Adipocyte (in vitro differentiated cells): Measurements from ENCODE around the gene MCC.

Experiments
- DNase-seq: peaks from one replicate; pipeline ENCODE4 v3.0.0-alpha.2; 2015; ENCODE audit warnings: low read depth
- H3K27me3 ChIP-seq: replicated peaks from 2 replicates; pipeline ENCODE4 v1.7.0; 2013; ENCODE audit warnings: mild to moderate bottlenecking, low read length, moderate library complexity; ENCODE audit not compliant: control insufficient read depth, insufficient read depth
- H3K36me3 ChIP-seq: 2 replicates; pipeline ENCODE4 v1.7.0; 2013; ENCODE audit warnings: low read length, mild to moderate bottlenecking, moderate library complexity; ENCODE audit not compliant: control insufficient read depth, insufficient read depth, severe bottlenecking
- H3K4me1 ChIP-seq: 2 replicates; pipeline ENCODE4 v1.7.0; 2013; ENCODE audit warnings: mild to moderate bottlenecking, low read length, moderate library complexity; ENCODE audit not compliant: control insufficient read depth, insufficient read depth
- H3K4me3 ChIP-seq: 2 replicates; pipeline ENCODE4 v1.7.0; 2013; ENCODE audit warnings: mild to moderate bottlenecking, low read length, moderate library complexity
- H3K9ac ChIP-seq: 2 replicates; pipeline ENCODE4 v1.7.0; 2013; ENCODE audit warnings: mild to moderate bottlenecking, low read length, moderate library complexity
- H3K9me3 ChIP-seq: 2 replicates; pipeline ENCODE4 v1.7.0; 2013; ENCODE audit warnings: mild to moderate bottlenecking, low read length, moderate library complexity; ENCODE audit not compliant: control insufficient read depth

MCC gene

DNA sequence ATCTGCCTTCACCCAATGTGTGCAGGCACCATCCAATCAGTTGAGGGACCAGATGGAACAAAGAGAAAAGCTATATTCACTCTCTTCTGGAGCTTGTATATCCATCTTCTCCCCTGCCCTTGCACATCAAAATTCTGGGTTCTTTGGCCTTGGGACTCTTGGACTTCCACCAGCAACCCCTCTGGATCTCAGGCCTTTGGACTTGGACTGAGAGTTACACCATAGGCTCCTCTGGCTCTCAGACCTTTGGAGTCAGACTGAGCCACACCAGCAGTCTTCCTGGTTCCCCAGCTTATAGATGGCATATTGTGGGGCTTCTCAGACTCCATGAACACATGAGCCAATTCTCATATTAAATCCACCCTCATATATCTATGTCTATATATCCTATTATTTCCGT lies 126.6 kb downstream of the MCC start:
- Histone ChIP-seq H3K27me3 (no peaks in the 10 kb centered on the region), H3K36me3 (no peaks in the 10 kb centered on the region)

DNA sequence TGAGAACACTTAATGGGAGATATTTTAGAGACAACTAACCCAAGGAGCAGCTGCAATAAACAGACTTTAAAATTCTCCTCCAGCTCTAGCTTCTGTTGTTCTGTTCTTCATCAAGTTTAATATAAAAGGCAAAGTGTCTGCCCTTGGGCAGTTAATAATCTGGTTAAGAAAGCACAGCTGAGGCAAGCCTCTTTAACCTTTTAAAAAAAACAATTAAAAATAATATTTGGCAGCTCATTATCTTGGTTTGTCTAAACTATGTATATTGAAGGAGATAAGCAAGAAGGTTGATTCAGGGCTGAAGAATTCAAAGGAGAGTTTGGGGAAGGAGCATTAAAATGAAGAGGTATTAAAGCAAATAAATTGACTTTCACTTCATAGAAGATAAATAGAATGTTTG lies 128.8 kb downstream of the MCC start:
- no peak for DNase-seq
- Histone ChIP-seq H3K9me3 (peaks cover 2% of the 10 kb centered on the region), H3K9ac (no peak overlapping the region), H3K4me1 (peaks cover 15% of the 10 kb centered on the region), H3K4me3 (no peak overlapping the region), H3K27me3 (no peaks in the 10 kb centered on the region), H3K36me3 (no peaks in the 10 kb centered on the region)

More for the DNA sequence above, 126.6 kb downstream of the MCC start:
- Histone ChIP-seq H3K9ac (no peak overlapping the region), H3K4me3 (no peak overlapping the region), H3K9me3 (peaks cover 13% of the 10 kb centered on the region), H3K4me1 (peaks cover 15% of the 10 kb centered on the region)
- no peak for DNase-seq

DNA sequence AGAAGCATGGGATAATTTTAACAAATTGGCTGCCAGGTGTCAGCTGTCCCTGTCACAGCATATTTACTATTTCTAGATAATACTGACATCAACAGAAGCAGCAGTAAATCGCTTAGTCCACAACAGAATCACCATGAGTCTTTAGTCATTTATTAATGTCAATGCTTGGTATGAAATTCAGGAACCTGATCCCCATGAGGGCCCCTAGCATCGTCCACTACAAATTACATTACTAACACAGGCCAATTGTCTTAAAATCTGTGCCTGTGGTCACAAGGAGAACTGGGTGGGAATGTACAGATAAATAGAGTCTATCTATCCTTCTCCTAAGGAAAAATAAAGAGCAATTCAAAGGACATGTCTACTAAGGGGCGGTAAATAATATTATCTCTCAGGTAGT lies 129.6 kb downstream of the MCC start:
- Histone ChIP-seq H3K36me3 (no peaks in the 10 kb centered on the region), H3K9me3 (no peaks in the 10 kb centered on the region), H3K9ac (no peak overlapping the region), H3K4me3 (no peak overlapping the region), H3K4me1 (peaks cover 15% of the 10 kb centered on the region), H3K27me3 (no peaks in the 10 kb centered on the region)
- no peak for DNase-seq

DNA sequence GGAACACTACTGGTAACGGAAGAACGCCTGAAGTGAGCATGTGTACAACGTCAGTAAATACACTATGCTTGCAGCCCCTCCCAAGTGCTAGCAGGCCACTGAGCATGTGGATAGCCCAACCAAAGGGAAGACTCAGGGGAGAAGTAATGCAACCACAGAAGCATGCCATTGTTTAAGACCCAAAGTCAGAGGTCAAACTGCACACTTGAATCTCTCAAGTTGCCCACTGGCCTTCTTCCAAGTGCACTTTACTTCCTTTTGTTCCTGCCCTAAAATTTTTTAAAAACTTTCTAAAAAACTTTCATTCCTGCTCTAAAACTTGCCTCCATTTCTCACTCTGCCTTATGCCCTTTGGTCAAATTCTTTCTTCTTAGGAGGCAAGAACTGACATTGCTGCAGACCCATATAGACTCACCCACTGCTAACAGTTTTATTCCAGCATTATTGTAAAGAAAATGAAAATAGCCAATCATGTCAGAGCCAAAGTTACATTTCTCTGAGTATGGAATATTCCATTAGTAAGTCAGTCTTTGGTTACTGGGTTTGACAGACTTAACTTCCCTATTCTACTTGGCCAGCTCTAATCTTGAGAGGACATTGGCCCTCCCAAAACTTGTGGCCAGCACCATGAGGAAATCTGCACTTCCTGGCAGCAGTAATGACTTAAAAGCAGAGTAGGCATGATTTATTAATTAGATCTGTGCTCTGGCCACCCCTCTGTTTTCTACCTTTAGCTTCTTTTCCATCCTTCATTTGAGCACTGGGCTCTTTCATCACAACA lies 130.4 kb downstream of the MCC start:
- H3K36me3 ChIP-seq: no peaks in the 10 kb centered on the region
- peaks cover 15% of the 10 kb centered on the region for H3K4me1 ChIP-seq
- no peak for DNase-seq
- H3K4me3 ChIP-seq: no peak overlapping the region
- no peak overlapping the region for H3K9ac ChIP-seq
- H3K27me3 ChIP-seq: no peaks in the 10 kb centered on the region
- H3K9me3 ChIP-seq: no peaks in the 10 kb centered on the region

DNA sequence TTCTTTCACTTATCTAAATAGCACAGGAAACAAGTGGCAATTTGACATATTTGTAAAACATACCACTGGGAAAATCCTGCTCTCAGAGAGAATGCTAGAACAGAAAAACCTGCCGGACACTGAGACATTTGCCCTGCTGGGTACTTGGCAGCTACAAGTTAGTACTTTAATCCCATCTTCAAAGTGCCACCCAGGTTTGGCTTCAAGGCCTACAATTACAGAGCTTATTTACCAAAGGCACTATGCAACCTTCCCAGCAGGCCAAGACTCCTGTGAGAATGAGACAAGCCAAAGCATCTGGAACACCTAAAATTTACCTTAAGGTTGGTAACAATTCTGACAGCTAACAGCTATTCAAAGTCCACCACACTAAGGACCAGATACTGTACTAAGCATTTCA lies 131.8 kb downstream of the MCC start:
- H3K9me3 ChIP-seq: no peaks in the 10 kb centered on the region
- no peaks in the 10 kb centered on the region for H3K36me3 ChIP-seq
- H3K27me3 ChIP-seq: no peaks in the 10 kb centered on the region
- no peak for DNase-seq
- H3K4me3 ChIP-seq: no peak overlapping the region
- H3K4me1 ChIP-seq: peaks cover 15% of the 10 kb centered on the region
- H3K9ac ChIP-seq: no peak overlapping the region

DNA sequence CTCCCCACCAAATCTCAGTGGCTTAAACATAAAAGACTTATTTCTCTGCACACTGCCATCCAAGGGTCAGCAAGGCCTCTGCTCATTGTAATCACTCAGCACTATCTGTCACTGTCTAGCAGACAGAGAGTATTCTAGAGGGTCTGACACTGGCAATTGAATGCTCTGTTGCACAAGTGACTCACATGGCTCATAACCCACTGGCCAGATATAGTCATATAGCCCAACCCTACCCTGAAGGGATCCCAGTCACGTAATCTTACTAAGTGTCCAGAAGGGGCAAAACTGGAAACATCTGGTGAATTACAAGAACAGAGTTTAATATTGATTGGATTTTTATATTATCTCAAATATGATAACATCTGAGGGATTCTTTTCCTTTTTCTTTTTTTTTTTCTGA lies 134.2 kb downstream of the MCC start:
- Histone ChIP-seq H3K4me1 (peaks cover 12% of the 10 kb centered on the region), H3K4me3 (no peak overlapping the region), H3K9ac (no peak overlapping the region), H3K9me3 (no peaks in the 10 kb centered on the region), H3K36me3 (no peaks in the 10 kb centered on the region), H3K27me3 (no peaks in the 10 kb centered on the region)
- DNase-seq: peak; percentile 32

DNA sequence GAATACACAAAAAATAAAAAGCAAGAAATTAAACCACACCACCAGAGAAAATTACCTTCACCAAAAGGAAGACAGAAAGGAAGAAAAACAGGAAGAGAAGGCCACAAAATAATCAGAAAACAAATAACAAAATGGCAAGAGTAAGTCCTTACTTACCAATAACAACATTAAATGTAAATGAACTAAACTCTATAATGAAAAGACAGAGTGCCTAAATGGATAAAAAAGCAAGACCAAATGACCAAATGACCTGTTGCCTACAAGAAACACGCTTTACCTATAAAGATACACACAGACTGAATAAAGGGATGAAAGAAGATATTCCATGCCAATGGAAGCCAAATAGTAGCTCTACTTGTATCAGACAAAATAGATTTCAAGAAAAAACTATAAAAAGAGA lies 140.7 kb downstream of the MCC start:
- DNase-seq: no peak
- Histone ChIP-seq H3K4me3 (no peak overlapping the region), H3K9me3 (no peaks in the 10 kb centered on the region), H3K36me3 (no peaks in the 10 kb centered on the region), H3K9ac (no peak overlapping the region), H3K4me1 (no peaks in the 10 kb centered on the region), H3K27me3 (no peaks in the 10 kb centered on the region)

DNA sequence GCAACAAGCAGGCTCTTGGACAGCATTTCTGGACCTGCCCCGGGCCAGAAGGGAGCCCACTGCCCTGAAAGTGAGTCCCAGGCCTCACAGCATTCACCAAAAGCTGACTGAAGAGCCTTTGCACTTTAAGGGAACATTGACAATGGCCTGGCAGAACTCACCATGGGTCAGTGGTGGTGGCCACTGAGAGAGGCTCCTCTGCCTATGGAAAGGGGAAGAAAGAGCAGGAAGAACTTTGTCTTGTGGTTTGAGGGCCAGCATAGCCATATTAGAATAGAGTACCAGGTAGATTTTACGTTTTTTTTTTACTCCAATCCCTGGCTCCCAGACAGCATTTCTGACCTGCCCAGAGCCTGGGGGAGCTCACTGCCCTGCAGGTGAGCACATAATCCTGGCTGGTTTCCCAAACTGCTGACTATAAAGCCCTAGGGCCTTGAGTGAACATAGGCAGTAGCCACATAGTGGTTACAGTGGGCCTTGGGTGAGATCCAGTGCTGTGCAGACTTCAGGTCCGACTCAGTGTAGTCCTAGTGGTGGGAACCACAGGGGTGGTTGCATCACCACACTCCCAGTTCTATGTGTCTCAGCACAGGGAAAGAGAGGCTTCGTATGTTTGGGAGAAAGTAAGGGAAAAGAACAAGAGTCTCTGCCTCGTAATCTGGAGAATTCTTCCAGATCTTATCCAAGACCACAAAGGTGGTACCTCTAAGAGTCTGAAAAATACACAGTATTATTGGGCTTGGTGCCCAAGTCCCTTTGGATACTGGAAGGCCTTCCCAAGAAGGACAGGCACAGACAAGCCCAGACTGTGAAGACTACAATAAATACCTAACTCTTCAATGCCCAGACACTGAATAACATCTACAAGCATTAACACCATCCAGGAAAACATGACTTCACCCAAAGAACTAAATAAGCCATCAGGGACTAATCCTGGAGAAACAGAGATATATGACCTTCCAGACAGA lies 143.0 kb downstream of the MCC start:
- H3K4me1 ChIP-seq: no peaks in the 10 kb centered on the region
- H3K9me3 ChIP-seq: no peaks in the 10 kb centered on the region
- H3K36me3 ChIP-seq: no peaks in the 10 kb centered on the region
- no peak overlapping the region for H3K4me3 ChIP-seq
- H3K27me3 ChIP-seq: no peaks in the 10 kb centered on the region
- no peak overlapping the region for H3K9ac ChIP-seq
- peak; percentile 7 for DNase-seq

DNA sequence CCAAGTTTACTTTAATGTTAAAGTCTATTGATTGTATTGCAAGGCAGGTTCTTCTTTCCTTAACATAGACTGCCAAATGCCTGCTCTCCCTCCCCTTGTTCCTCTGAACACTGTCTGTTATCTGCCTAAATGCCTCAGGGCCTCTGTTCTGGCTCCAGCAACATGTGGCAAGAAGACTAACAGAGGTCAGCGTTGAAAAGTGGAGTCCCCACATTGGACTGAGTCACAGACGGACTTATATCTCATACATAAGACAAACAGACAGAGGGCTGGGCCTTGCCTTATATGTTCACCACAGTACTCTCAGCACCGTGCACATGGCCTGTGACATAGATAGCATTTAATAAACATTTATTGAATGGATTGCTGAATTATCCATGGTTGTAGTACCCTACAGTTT lies 144.9 kb downstream of the MCC start:
- Histone ChIP-seq H3K9me3 (no peaks in the 10 kb centered on the region), H3K36me3 (no peaks in the 10 kb centered on the region), H3K27me3 (no peaks in the 10 kb centered on the region), H3K9ac (no peak overlapping the region), H3K4me3 (no peak overlapping the region), H3K4me1 (peaks cover 4% of the 10 kb centered on the region)
- peak; percentile 81 for DNase-seq

DNA sequence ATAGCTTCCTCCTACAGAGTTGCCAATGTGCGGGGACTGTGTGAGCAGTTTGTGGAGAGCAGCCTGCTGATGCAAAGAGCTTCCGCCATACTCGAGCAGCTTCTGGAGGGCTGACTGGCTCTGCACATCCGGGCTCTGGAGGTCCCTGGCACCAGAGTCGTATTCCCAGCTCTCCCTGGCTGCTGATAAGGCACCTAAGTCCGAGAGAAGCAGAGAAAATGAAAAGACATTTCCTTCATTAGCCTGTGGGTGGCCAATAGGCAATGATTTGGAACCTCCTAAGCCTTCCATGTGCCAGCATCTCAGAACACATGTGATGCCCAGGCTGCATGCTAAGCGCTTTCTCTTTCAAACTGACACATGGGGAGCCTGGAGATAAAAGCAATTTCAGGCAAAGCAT lies 147.7 kb downstream of the MCC start:
- H3K4me1 ChIP-seq: peaks cover 20% of the 10 kb centered on the region

DNA sequence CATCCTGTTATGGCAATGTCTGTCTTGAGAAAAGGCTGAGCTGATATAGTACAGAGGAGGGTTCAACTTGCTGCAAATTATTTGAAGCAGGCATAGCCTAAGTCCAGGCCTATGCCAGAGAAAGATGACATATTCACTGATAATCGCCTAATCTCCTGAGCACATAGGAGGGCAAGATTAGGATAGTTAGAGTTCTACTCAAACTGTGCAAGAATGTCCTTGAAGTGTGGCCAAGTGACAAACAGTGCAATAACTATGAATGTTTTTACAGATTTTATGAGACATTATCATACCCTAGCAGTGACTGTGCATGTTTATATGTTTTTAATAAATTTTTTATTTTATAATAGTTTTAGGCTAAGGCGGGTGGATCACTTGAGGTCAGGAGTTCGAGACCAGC lies 149.6 kb downstream of the MCC start:
- Histone ChIP-seq H3K9ac (peak overlapping the region; percentile 68), H3K36me3 (no peaks in the 10 kb centered on the region), H3K27me3 (no peaks in the 10 kb centered on the region), H3K9me3 (no peaks in the 10 kb centered on the region), H3K4me3 (no peak overlapping the region), H3K4me1 (peaks cover 20% of the 10 kb centered on the region)
- DNase-seq: peak; percentile 19

More for the DNA sequence above, 147.7 kb downstream of the MCC start:
- Histone ChIP-seq H3K9me3 (no peaks in the 10 kb centered on the region), H3K36me3 (no peaks in the 10 kb centered on the region), H3K9ac (no peak overlapping the region), H3K4me3 (no peak overlapping the region), H3K27me3 (no peaks in the 10 kb centered on the region)
- no peak for DNase-seq
